Measurements from ENCODE around the gene MTREX. TPM values are rescaled to one million over a fixed set of nuclear protein-coding genes. Genes with fewer than 3 reads are reported as not detected.

The MTREX gene
- total RNA-seq, 2 donors from 2014 or later: 46.6 to 73.5 TPM

GRCh38 chr5:55350754-55351153 is 43.0 kb downstream of the MTREX start:
- H3K4me3 ChIP-seq: no peak overlapping the region
- intact Hi-C loops (cut with DNase I): no loop called here
- H3K9me3 ChIP-seq: no peaks in the 10 kb centered on the region
- H3K36me3 ChIP-seq: no peaks in the 10 kb centered on the region
- H3K27me3 ChIP-seq (replicated peaks; ENCODE audit: insufficient read depth): no peaks in the 10 kb centered on the region
- DNase-seq (ENCODE audit: low spot score): no peak
- H3K27ac ChIP-seq: no peak overlapping the region
- WGBS: 95% methylated on average over 1 of the region's 1 CpG
- TF ChIP-seq CTCF (IDR thresholded peaks at IDR 0.05) (no peak), POLR2AphosphoS5 (IDR thresholded peaks at IDR 0.05) (no peak), POLR2A (IDR thresholded peaks at IDR 0.05) (no peak)
- H3K4me1 ChIP-seq (replicated peaks): no peaks in the 10 kb centered on the region

- H3K27ac ChIP-seq: no peak overlapping the region
- H3K27me3 ChIP-seq (replicated peaks; ENCODE audit: insufficient read depth): no peaks in the 10 kb centered on the region
- TF ChIP-seq POLR2AphosphoS5 (IDR thresholded peaks at IDR 0.05): no peak
- no peak for TF ChIP-seq POLR2A (IDR thresholded peaks at IDR 0.05)
- no peak for TF ChIP-seq CTCF (IDR thresholded peaks at IDR 0.05)
- DNase-seq (ENCODE audit: low spot score): no peak
- WGBS: 87% methylated on average over 4 of the region's 4 CpGs
- no peaks in the 10 kb centered on the region for H3K9me3 ChIP-seq
- no peak overlapping the region for H3K4me3 ChIP-seq
- no peaks in the 10 kb centered on the region for H3K4me1 ChIP-seq (replicated peaks)
- intact Hi-C loops (cut with DNase I): no loop called here
- no peaks in the 10 kb centered on the region for H3K36me3 ChIP-seq
Measured at GRCh38 chr5:55356896-55357295, 49.1 kb downstream of the MTREX start.

- Histone ChIP-seq H3K27ac (no peak overlapping the region), H3K36me3 (no peaks in the 10 kb centered on the region), H3K9me3 (no peaks in the 10 kb centered on the region), H3K27me3 (replicated peaks; ENCODE audit: insufficient read depth) (no peaks in the 10 kb centered on the region), H3K4me1 (replicated peaks) (no peaks in the 10 kb centered on the region), H3K4me3 (no peak overlapping the region)
- no peak for DNase-seq (ENCODE audit: low spot score)
- intact Hi-C loops (cut with DNase I): no loop called here
- TF ChIP-seq CTCF (IDR thresholded peaks at IDR 0.05) (no peak), POLR2A (IDR thresholded peaks at IDR 0.05) (no peak)
- 78% methylated on average over 2 of the region's 2 CpGs for WGBS
Measured at GRCh38 chr5:55360190-55360589, 52.4 kb downstream of the MTREX start.

- intact Hi-C loops (cut with DNase I): no loop called here
- H3K36me3 ChIP-seq: no peaks in the 10 kb centered on the region
- 92% methylated on average over 3 of the region's 3 CpGs for WGBS
Measured at GRCh38 chr5:55363856-55364255, 56.1 kb downstream of the MTREX start.

More at GRCh38 chr5:55363856-55364255, 56.1 kb downstream of the MTREX start:
- H3K4me3 ChIP-seq: no peak overlapping the region
- TF ChIP-seq POLR2A (IDR thresholded peaks at IDR 0.05) (no peak), POLR2AphosphoS5 (IDR thresholded peaks at IDR 0.05) (no peak), CTCF (IDR thresholded peaks at IDR 0.05) (no peak)
- DNase-seq (ENCODE audit: low spot score): no peak
- no peaks in the 10 kb centered on the region for H3K4me1 ChIP-seq (replicated peaks)
- no peaks in the 10 kb centered on the region for H3K9me3 ChIP-seq
- no peaks in the 10 kb centered on the region for H3K27me3 ChIP-seq (replicated peaks; ENCODE audit: insufficient read depth)
- H3K27ac ChIP-seq: no peak overlapping the region
